Fibroblast of the aortic adventitia (primary cell): Measurements from ENCODE around the gene BID. TPM values are rescaled to one million over a fixed set of nuclear protein-coding genes. Genes with fewer than 3 reads are reported as not detected.

Experiments
- DNase-seq: peaks from one replicate; pipeline ENCODE4 v3.0.0-alpha.2; 2010; ENCODE audit warnings: low read depth
- H3K4me3 ChIP-seq: 2 replicates; pipeline ENCODE4 v1.5.1; 2011; ENCODE audit warnings: low read depth, mild to moderate bottlenecking, control low read depth, low read length, moderate library complexity
- CTCF ChIP-seq: IDR thresholded peaks from 2 replicates; pipeline ENCODE4 v1.5.1; 2011; ENCODE audit warnings: mild to moderate bottlenecking, low read length, control low read depth, inconsistent platforms; ENCODE audit not compliant: insufficient read depth
- total RNA-seq: library from RNA; depleted of rRNA; stranded (reverse); fragments of >200 nt; gene quantifications from 2 replicates; pipeline ENCODE4 v1.2.3, GENCODE V29; 2012; ENCODE audit warnings: low replicate concordance

Gene BID
- total RNA-seq, 1 donor: 5.7 TPM

GRCh38 chr22:17733466-17733865 is 40.8 kb downstream of the BID start:
- peak; percentile 29 for DNase-seq
- H3K4me3 ChIP-seq: no peak overlapping the region
- TF ChIP-seq CTCF: no peak

- no peak overlapping the region for H3K4me3 ChIP-seq
- DNase-seq: no peak
These were observed 41.9 kb downstream of the BID start for GRCh38 chr22:17732251-17732854.

GRCh38 chr22:17729561-17729960 is 44.7 kb downstream of the BID start:
- TF ChIP-seq CTCF: no peak
- H3K4me3 ChIP-seq: no peak overlapping the region
- DNase-seq: no peak

More at GRCh38 chr22:17732251-17732854, 41.9 kb downstream of the BID start:
- TF ChIP-seq CTCF: no peak

GRCh38 chr22:17728786-17729185 is 45.5 kb downstream of the BID start:
- no peak for DNase-seq
- no peak for TF ChIP-seq CTCF

GRCh38 chr22:17726928-17727897 is 47.1 kb downstream of the BID start:
- TF ChIP-seq CTCF: no peak
- no peak for DNase-seq

More at GRCh38 chr22:17728786-17729185, 45.5 kb downstream of the BID start:
- no peak overlapping the region for H3K4me3 ChIP-seq

GRCh38 chr22:17726006-17726927 is 48.0 kb downstream of the BID start:
- no peak overlapping the region for H3K4me3 ChIP-seq
- no peak for TF ChIP-seq CTCF
- no peak for DNase-seq

More at GRCh38 chr22:17726928-17727897, 47.1 kb downstream of the BID start:
- no peak overlapping the region for H3K4me3 ChIP-seq
